CD4-positive, alpha-beta T cell treated with Interleukin-4 for 1 hour (primary cell): Measurements from ENCODE around the gene PRAMEF6.
"Not testable (repeated sequence)": the region's sequence is repeated elsewhere in the genome, so short reads cannot be mapped to it uniquely, and the experiment has no call there.

Experiments
- DNase-seq, 2 donors: peaks; one replicate each; pipeline ENCODE4 v3.0.0-alpha.2; 2020 to 2022

Gene PRAMEF6

GRCh38 chr1:12947480-12947879, at the start of gene PRAMEF6:
PRAMEF6 (minus strand) TSS chr1:12947580; CDS start chr1:12942518, 5,062 bp downstream.
- not testable (repeated sequence) for DNase-seq

GRCh38 chr1:12924368-12924767, 23.0 kb downstream of the PRAMEF6 start:
- DNase-seq = not testable (repeated sequence)

GRCh38 chr1:12921749-12922148, 25.6 kb downstream of the PRAMEF6 start:
- DNase-seq = not testable (repeated sequence)

- DNase-seq = not testable (repeated sequence)
These were observed 31.1 kb downstream of the PRAMEF6 start, which contains the start of gene PRAMEF7 for GRCh38 chr1:12916310-12916709. PRAMEF7 (plus strand) TSS chr1:12916610; CDS start chr1:12917693, 1,083 bp downstream.

- DNase-seq = not testable (repeated sequence)
These were observed 43.4 kb downstream of the PRAMEF6 start for GRCh38 chr1:12903793-12904572.

GRCh38 chr1:12899186-12899585, 48.2 kb downstream of the PRAMEF6 start:
- DNase-seq = not testable (repeated sequence)

- DNase-seq = not testable (repeated sequence)
These were observed 49.2 kb downstream of the PRAMEF6 start, which contains the start of gene PRAMEF10 for GRCh38 chr1:12898170-12898569. PRAMEF10 (minus strand) TSS chr1:12898270; CDS start chr1:12895847, 2,423 bp downstream.
